Chondrocyte (in vitro differentiated cells): ENCODE measurements around the gene MYRIP. TPM values are rescaled to one million over a fixed set of nuclear protein-coding genes. Genes with fewer than 3 reads are reported as not detected.

ENCODE experiments used
- DNase-seq: peaks from one replicate; pipeline ENCODE4 v3.0.0; 2021; ENCODE audit warnings: mixed read lengths, low spot score
- H3K27ac Mint-ChIP-seq: one replicate; pipeline ENCODE4 v1.8.0; 2021; ENCODE audit warnings: mild to moderate bottlenecking, moderate library complexity, mixed read lengths; ENCODE audit not compliant: unreplicated experiment
- H3K27me3 Mint-ChIP-seq: 2 replicates; pipeline ENCODE4 v1.8.0; 2021; ENCODE audit warnings: low read depth, mixed read lengths
- H3K36me3 Mint-ChIP-seq: 2 replicates; pipeline ENCODE4 v1.8.0; 2021; ENCODE audit warnings: low read depth, mixed read lengths
- H3K4me1 Mint-ChIP-seq: 2 replicates; pipeline ENCODE4 v1.8.0; 2021; ENCODE audit warnings: low read depth, mild to moderate bottlenecking, mixed read lengths
- H3K4me3 Mint-ChIP-seq: one replicate; pipeline ENCODE4 v1.8.0; 2021; ENCODE audit warnings: mild to moderate bottlenecking, moderate library complexity, mixed read lengths; ENCODE audit not compliant: unreplicated experiment
- H3K9me3 Mint-ChIP-seq: 2 replicates; pipeline ENCODE4 v1.8.0; 2021; ENCODE audit warnings: low read depth, mixed read lengths
- CTCF ChIP-seq: fragments of 200-600 bp; sonication (generic); IDR thresholded peaks from 2 replicates; pipeline ENCODE4 v1.5.0; 2021; ENCODE audit warnings: antibody characterized with exemption, mild to moderate bottlenecking, moderate library complexity
- total RNA-seq: library from RNA; stranded (reverse); gene quantifications from 3 replicates; pipeline ENCODE4 v1.2.1, GENCODE V29; 2021

Gene MYRIP
- total RNA-seq, 1 donor from 2014 or later, result 0.12 TPM

- Mint-ChIP-seq H3K27me3 (no peaks in the 10 kb centered on the region), H3K4me1 (peaks cover 15% of the 10 kb centered on the region), H3K9me3 (peaks cover 5% of the 10 kb centered on the region), H3K36me3 (no peaks in the 10 kb centered on the region), H3K4me3 (no peak overlapping the region), H3K27ac (no peak overlapping the region)
- TF ChIP-seq CTCF, result no peak
- no peak for DNase-seq
Observed at GRCh38 chr3:40044487-40044886, 235.1 kb downstream of the MYRIP start.

- TF ChIP-seq CTCF, result no peak
- Mint-ChIP-seq H3K9me3 (peaks cover 9% of the 10 kb centered on the region), H3K36me3 (no peaks in the 10 kb centered on the region), H3K4me1 (peaks cover 15% of the 10 kb centered on the region), H3K27me3 (no peaks in the 10 kb centered on the region), H3K27ac (no peak overlapping the region), H3K4me3 (no peak overlapping the region)
- no peak for DNase-seq
Observed at GRCh38 chr3:40045051-40045450, 235.6 kb downstream of the MYRIP start.

GRCh38 chr3:40046149-40046548 lies 236.7 kb downstream of the MYRIP start:
- peaks cover 15% of the 10 kb centered on the region for H3K4me1 Mint-ChIP-seq
- no peak for DNase-seq
- H3K27ac Mint-ChIP-seq, result no peak overlapping the region
- H3K4me3 Mint-ChIP-seq, result no peak overlapping the region
- H3K36me3 Mint-ChIP-seq, result peaks cover 5% of the 10 kb centered on the region
- no peak for TF ChIP-seq CTCF
- peaks cover 19% of the 10 kb centered on the region for H3K9me3 Mint-ChIP-seq
- no peaks in the 10 kb centered on the region for H3K27me3 Mint-ChIP-seq

- H3K4me3 Mint-ChIP-seq, result no peak overlapping the region
- H3K9me3 Mint-ChIP-seq, result peaks cover 20% of the 10 kb centered on the region
- H3K4me1 Mint-ChIP-seq, result peaks cover 15% of the 10 kb centered on the region
- no peak for DNase-seq
- peaks cover 5% of the 10 kb centered on the region for H3K36me3 Mint-ChIP-seq
- no peaks in the 10 kb centered on the region for H3K27me3 Mint-ChIP-seq
- TF ChIP-seq CTCF, result no peak
- no peak overlapping the region for H3K27ac Mint-ChIP-seq
Observed at GRCh38 chr3:40047406-40047805, 238.0 kb downstream of the MYRIP start.

GRCh38 chr3:40053663-40054062 lies 244.3 kb downstream of the MYRIP start:
- Mint-ChIP-seq H3K36me3 (peaks cover 5% of the 10 kb centered on the region), H3K9me3 (peaks cover 20% of the 10 kb centered on the region), H3K27ac (peak overlapping the region; percentile 49), H3K27me3 (no peaks in the 10 kb centered on the region), H3K4me1 (peaks cover 40% of the 10 kb centered on the region), H3K4me3 (no peak overlapping the region)
- TF ChIP-seq CTCF, result no peak
- DNase-seq, result no peak
